SH-SY5Y (cell line): Measurements from ENCODE around the gene COL19A1.

Source experiments
- GATA2 ChIP-seq: IDR thresholded peaks from 2 replicates; pipeline ENCODE4 v1.6.1; 2011; ENCODE audit warnings: mild to moderate bottlenecking, low read depth, low read length
- GATA3 ChIP-seq: IDR thresholded peaks from 2 replicates; pipeline ENCODE4 v1.6.1; 2011; ENCODE audit warnings: low read depth, mild to moderate bottlenecking, low read length, moderate library complexity

GRCh38 chr6:69958978-69959377 is 92.6 kb downstream of the COL19A1 start:
- TF ChIP-seq GATA2 (no peak), GATA3 (no peak)
